ENCODE data around the gene KIF19. TPM values are rescaled to one million over a fixed set of nuclear protein-coding genes. Genes with fewer than 3 reads are reported as not detected.

KIF19 gene
- total RNA-seq, 4 donors from 2014 or later, result 0.81 to 2.1 (median 1.5) TPM

- H3K4me1 ChIP-seq, result no peaks in the 10 kb centered on the region
- H3K9me3 ChIP-seq, result no peaks in the 10 kb centered on the region
- H3K36me3 ChIP-seq, result no peaks in the 10 kb centered on the region
- H3K4me3 ChIP-seq, result no peak overlapping the region
- ATAC-seq, result no peak
- H3K27ac ChIP-seq, result no peak overlapping the region
- WGBS, 2 donors (ENCODE audit: low coverage in 1 of 2), result 92 to 100% methylated on average over 1 to 7 of the region's 13 CpGs
- peaks cover 87% of the 10 kb centered on the region for H3K27me3 ChIP-seq
- TF ChIP-seq POLR2A (IDR thresholded peaks at IDR 0.05), result no peak
- no peak for TF ChIP-seq POLR2AphosphoS5 (IDR thresholded peaks at IDR 0.05)
- TF ChIP-seq, protein P1, sequence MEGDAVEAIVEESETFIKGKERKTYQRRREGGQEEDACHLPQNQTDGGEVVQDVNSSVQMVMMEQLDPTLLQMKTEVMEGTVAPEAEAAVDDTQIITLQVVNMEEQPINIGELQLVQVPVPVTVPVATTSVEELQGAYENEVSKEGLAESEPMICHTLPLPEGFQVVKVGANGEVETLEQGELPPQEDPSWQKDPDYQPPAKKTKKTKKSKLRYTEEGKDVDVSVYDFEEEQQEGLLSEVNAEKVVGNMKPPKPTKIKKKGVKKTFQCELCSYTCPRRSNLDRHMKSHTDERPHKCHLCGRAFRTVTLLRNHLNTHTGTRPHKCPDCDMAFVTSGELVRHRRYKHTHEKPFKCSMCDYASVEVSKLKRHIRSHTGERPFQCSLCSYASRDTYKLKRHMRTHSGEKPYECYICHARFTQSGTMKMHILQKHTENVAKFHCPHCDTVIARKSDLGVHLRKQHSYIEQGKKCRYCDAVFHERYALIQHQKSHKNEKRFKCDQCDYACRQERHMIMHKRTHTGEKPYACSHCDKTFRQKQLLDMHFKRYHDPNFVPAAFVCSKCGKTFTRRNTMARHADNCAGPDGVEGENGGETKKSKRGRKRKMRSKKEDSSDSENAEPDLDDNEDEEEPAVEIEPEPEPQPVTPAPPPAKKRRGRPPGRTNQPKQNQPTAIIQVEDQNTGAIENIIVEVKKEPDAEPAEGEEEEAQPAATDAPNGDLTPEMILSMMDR (IDR thresholded peaks at IDR 0.05), result no peak
- TF ChIP-seq EP300 (IDR thresholded peaks at IDR 0.05), result no peak
Observed at GRCh38 chr17:74345433-74346241, 19.6 kb downstream of the KIF19 start.

DNA sequence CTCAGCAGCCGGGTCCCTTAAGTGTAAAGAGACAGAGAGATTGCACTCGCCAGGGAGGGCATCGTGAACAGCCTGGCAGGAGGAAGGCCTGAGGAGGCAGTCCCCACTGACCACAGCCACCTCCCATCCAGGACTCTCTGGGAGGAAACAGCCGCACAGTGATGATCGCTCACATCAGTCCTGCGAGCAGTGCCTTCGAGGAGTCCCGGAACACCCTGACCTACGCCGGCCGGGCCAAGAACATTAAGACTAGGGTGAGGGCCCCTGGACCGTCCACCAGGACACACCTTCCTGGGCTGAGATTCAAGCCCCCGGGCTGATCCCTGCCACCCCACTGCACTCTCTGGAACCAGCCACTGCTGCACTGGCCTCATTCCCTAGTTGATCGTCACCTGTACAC, 21.6 kb downstream of the KIF19 start:
- WGBS, 2 donors (ENCODE audit: low coverage in 1 of 2), result 69 to 72% methylated on average over 3 to 7 of the region's 14 CpGs
- H3K27me3 ChIP-seq, result peaks cover 88% of the 10 kb centered on the region
- no peak overlapping the region for H3K27ac ChIP-seq
- no peaks in the 10 kb centered on the region for H3K4me1 ChIP-seq
- H3K9me3 ChIP-seq, result no peaks in the 10 kb centered on the region
- H3K36me3 ChIP-seq, result no peaks in the 10 kb centered on the region
- TF ChIP-seq POLR2AphosphoS5 (IDR thresholded peaks at IDR 0.05) (no peak), POLR2A (IDR thresholded peaks at IDR 0.05) (no peak)
- H3K4me3 ChIP-seq, result no peak overlapping the region
- no peak for ATAC-seq

- Histone ChIP-seq H3K36me3 (no peaks in the 10 kb centered on the region), H3K4me3 (no peak overlapping the region), H3K9me3 (no peaks in the 10 kb centered on the region), H3K27ac (no peak overlapping the region), H3K27me3 (peaks cover 88% of the 10 kb centered on the region), H3K4me1 (no peaks in the 10 kb centered on the region)
- no peak for ATAC-seq
- TF ChIP-seq POLR2A (IDR thresholded peaks at IDR 0.05) (no peak), POLR2AphosphoS5 (IDR thresholded peaks at IDR 0.05) (no peak), EP300 (IDR thresholded peaks at IDR 0.05) (no peak)
- TF ChIP-seq, protein P1 (IDR thresholded peaks at IDR 0.05), result no peak
- WGBS, 2 donors (ENCODE audit: low coverage in 1 of 2), result 60 to 100% methylated on average over 1 of the region's 19 CpGs
Observed at GRCh38 chr17:74349120-74349519, 23.1 kb downstream of the KIF19 start.

DNA sequence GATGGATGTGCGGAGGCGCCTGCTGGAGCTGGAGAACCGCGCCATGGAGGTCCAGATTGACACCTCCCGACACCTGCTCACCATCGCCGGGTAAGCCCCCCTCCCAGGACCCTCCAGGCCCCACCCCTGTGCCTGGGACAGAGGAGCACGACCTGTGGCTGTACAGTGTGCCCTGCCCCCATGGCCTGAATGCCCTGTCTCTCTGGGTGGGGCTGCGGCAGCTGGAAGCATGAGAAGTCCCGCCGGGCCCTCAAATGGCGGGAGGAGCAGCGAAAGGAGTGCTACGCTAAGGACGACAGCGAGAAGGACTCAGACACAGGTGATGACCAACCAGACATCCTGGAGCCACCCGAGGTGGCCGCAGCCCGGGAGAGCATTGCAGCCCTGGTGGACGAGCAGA, 24.5 kb downstream of the KIF19 start:
- WGBS, 2 donors (ENCODE audit: low coverage in 1 of 2), result 40% methylated on average over 1 of the region's 20 CpGs; no CpG with 5 or more reads in 1 of the 2 donors
- H3K4me1 ChIP-seq, result no peaks in the 10 kb centered on the region
- H3K27me3 ChIP-seq, result peaks cover 88% of the 10 kb centered on the region
- no peaks in the 10 kb centered on the region for H3K36me3 ChIP-seq
- no peak overlapping the region for H3K4me3 ChIP-seq
- ATAC-seq, result no peak
- no peak for TF ChIP-seq EP300 (IDR thresholded peaks at IDR 0.05)
- no peak for TF ChIP-seq POLR2A (IDR thresholded peaks at IDR 0.05)
- TF ChIP-seq, protein P1 (IDR thresholded peaks at IDR 0.05), result no peak
- TF ChIP-seq POLR2AphosphoS5 (IDR thresholded peaks at IDR 0.05), result no peak
- H3K27ac ChIP-seq, result no peak overlapping the region
- H3K9me3 ChIP-seq, result no peaks in the 10 kb centered on the region

- WGBS, 2 donors (ENCODE audit: low coverage in 1 of 2), result 63% methylated on average over 1 of the region's 55 CpGs; no CpG with 5 or more reads in 1 of the 2 donors
- Histone ChIP-seq H3K9me3 (no peaks in the 10 kb centered on the region), H3K4me3 (no peak overlapping the region), H3K27ac (no peak overlapping the region), H3K36me3 (no peaks in the 10 kb centered on the region), H3K27me3 (peaks cover 91% of the 10 kb centered on the region), H3K4me1 (peaks cover 0 to 3% (median 0%) of the 10 kb centered on the region in 3 donors)
- ATAC-seq, result no peak
- TF ChIP-seq POLR2AphosphoS5 (IDR thresholded peaks at IDR 0.05) (no peak), EP300 (IDR thresholded peaks at IDR 0.05) (no peak), POLR2A (IDR thresholded peaks at IDR 0.05) (no peak)
- TF ChIP-seq, protein P1 (IDR thresholded peaks at IDR 0.05), result no peak
Observed at GRCh38 chr17:74351552-74352210, 25.7 kb downstream of the KIF19 start.
